GM18907 (cell line): ENCODE measurements around the gene TNFRSF4.

Experiments
- ATAC-seq: cut with Tn5 transposase; IDR thresholded peaks from one replicate; pipeline ENCODE4 v1.9.1; 2021; ENCODE audit warnings: mild to moderate bottlenecking, moderate library complexity; ENCODE audit not compliant: unreplicated experiment

TNFRSF4 gene

GRCh38 chr1:1245817-1246576 lies 32.0 kb upstream of the TNFRSF4 start:
- ATAC-seq = no peak

DNA sequence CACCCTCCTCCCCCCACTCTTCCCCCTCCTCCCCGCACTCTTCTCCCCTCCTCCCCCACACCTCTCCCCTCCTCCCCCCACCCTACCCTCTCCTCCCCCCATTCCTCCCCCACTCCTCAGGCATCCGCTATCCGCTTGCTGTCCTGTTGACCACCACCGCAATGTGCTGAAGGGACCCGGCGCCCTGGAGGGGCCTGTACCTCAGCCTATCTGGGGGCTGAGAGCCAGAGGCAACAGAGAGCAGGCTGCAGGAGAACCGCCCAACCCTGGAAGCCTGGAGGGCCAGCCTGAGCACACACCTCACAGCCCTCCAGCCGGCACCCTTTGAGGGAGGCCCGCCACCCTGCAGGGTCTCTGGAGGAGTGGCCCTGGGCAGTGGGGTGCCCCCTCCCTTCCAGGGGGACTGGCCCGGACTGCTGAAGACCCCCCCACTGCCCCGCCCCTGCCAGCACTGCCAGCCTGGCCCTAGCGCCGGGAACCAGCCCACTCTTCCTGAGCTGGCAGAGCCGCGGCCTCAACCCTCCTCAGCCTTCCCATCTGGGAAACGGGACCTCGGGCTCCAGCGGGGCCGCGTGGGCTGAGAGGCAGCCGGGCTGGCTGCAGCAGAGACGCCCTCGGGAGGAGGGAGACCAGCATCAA lies 31.3 kb upstream of the TNFRSF4 start:
- no peak for ATAC-seq

GRCh38 chr1:1244192-1244811 lies 30.3 kb upstream of the TNFRSF4 start:
- ATAC-seq = no peak

DNA sequence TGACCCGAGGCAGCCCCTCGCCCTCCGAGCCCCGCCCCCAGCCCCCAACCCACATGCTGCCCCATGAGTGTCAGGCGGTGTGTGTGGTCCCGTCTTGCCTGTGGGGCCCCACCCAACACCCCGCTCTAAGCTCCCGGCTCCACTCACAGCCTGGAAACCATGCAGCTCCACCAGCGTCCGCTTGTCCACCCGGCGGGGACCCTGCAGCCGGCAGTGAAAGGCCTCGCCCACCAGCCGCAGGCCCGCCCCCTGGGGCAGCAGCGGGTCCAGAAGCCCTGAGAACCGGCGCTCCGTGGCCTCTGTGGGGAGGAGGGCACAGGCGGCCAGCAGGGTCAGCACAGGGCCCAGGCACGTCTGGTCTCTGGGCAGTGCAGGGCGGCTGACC lies 29.8 kb upstream of the TNFRSF4 start:
- ATAC-seq = no peak

GRCh38 chr1:1243266-1243660 lies 29.3 kb upstream of the TNFRSF4 start:
- no peak for ATAC-seq

DNA sequence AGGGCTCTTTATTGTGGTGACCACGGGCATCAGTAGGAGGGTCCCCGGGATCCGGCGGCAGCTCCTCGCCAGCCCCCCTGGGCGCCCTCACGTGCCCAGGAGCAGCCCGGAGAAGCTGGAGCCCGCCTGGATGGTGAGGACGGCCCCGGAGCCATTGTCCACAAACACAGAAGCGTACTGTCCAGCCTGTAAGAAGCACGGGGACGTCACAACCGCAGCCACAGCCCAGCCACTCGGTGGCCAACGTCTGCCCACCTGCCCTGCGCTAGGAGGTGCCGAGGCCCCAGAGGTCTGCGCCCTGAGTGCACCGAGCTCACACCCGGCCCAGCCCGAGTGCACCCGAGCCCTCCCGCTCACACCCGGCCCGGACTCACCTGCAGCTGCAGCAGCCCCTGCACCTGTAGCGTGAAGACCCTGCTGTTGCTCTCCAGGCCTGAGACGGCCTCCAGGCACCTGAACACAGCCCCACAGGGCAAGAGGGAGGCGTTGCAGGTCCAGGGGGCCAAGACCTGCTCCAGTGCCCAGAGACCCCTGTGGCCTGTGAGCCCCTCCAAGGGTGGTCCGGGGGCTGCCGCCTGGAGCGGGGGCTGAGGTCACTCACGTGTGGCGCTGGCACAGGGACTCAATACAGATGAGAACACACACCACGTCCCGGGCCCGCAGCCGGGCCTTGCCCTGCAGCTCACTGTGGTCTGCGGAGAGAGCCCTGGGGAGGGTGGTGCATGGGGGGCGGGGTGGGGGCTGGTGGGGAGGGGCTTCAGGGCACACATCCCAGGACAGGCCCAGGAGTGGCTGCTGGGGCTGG lies 28.7 kb upstream of the TNFRSF4 start:
- no peak for ATAC-seq

DNA sequence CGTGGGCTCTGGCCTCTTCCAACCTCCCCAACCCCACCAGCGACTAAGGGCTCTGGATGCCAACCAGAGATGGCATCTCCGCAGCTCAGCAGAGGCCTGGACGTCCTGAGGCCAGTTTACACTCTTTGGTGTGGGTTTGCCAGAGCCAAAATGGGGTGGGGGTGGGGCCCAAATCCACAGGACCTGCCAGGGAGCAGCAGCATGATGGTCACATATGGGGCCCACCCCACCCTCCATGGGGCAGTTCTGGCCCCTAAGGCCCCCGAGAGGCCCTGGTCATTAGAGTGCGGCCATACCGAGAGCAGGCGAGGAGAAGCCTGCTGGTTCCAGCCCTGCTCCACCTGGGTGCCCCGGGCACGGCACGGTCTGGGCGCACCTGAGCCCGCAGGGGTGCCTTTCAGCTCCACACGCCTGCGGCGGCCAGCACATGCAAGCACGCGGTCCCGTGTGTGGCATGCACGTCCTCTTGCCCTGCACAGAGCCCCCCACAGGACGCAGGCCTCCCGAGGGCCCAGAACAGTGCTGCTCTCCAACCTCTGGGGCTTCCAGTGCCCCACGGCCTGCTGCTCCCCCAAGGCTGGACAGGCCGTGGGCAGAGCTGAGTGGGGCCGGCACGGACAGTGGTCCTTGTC lies 27.8 kb upstream of the TNFRSF4 start:
- no peak for ATAC-seq

- no peak for ATAC-seq
Observed at GRCh38 chr1:1240822-1241587, 27.1 kb upstream of the TNFRSF4 start.

DNA sequence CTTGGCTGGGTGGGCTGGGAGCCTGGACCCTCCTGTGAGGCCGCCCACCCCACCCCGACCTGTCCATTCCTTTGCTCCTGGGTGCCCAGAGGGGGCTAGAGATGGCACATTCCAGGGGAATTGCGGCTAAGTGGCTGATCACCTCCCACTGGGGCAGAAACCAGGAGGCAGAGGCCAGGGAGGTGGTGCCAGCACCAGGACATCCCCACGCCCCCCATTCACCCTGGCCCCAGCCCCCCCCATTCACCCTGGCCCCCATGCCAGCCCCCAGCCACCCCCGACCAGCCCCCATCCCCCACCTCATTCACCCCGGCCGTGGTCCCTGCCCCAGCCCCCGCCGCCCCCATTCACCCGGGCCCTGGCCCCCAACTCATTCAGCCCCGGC lies 26.4 kb upstream of the TNFRSF4 start:
- ATAC-seq = no peak

- no peak for ATAC-seq
Observed at GRCh38 chr1:1239614-1240347, 25.8 kb upstream of the TNFRSF4 start.

DNA sequence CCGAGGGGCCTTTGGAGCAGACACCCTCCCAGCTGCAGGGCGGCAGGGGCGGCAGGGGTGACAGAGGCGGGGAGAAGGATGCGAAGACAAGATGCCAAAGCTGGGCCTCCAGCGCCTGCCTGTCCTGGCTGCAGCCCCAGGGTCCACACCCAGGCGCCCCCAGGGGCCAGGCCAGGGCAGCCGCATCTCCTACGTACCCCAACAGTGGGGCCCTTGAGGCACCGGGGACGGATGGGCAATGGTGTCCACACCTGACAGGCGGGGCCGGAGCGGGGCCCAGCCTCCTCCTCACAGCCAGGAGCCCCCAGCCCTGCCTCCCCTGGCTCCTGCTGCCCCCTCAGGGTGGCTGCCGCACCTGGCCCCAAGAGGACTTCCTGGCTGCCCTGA lies 25.3 kb upstream of the TNFRSF4 start:
- ATAC-seq = no peak

GRCh38 chr1:1238702-1239178 lies 24.8 kb upstream of the TNFRSF4 start:
- no peak for ATAC-seq

GRCh38 chr1:1237874-1238701 lies 24.1 kb upstream of the TNFRSF4 start:
- ATAC-seq = no peak

- ATAC-seq = no peak
Observed at GRCh38 chr1:1236945-1237873, 23.3 kb upstream of the TNFRSF4 start.

DNA sequence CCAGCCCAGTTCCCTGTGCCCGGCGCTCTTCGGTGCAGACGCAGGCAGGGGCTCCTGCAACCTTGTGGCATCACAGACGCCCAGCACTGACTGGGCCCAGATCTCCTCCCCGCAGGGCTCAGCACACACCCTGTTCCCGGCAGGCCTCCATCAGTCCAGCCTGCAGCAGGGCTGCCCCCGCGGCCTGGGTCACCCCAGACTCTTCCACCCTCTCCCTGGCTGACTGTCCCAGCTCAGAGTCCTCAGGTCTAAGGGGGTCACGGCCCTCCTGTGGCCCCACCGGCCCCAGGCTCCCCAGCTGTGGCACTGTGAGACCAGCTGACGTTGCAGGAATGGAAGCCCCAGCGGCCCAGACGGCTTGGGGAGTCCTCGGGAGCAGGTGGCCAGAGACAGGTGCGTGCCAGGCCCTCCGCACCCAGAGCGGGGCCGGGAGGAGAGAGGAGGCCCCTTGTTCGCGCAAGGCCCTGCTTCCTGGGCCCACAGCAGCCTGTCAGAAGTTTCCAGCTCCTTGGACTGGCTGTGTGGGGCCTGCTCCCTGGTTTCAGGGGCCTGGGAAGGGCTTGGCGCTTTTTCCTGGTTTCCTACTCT lies 22.3 kb upstream of the TNFRSF4 start:
- no peak for ATAC-seq

GRCh38 chr1:1235016-1235744 lies 21.2 kb upstream of the TNFRSF4 start:
- ATAC-seq = no peak
